Stomach (tissue), 4 donors: ENCODE measurements around the gene NCS1.

Experiments
- CTCF ChIP-seq, 7 experiments: fragments of 450-650 bp in 4 of 7; fragments of 200-600 bp in 3 of 7; sonication (generic) in 3 of 7; IDR thresholded peaks; one replicate each; pipeline ENCODE4 v1.5.1; 2016 to 2019; ENCODE audit warnings: antibody characterized with exemption in 7 of 7, control low read depth in 2 of 7, mild to moderate bottlenecking in 1 of 7
- POLR2AphosphoS5 ChIP-seq, 3 donors: sonication (generic); formaldehyde crosslinking; IDR thresholded peaks; one replicate each; pipeline ENCODE4 v1.6.1; 2016; ENCODE audit warnings: antibody characterized with exemption in 3 of 3

- TF ChIP-seq CTCF (IDR thresholded peaks at IDR 0.05) (no peak), POLR2AphosphoS5 (IDR thresholded peaks at IDR 0.05) (no peak)
Observed at GRCh38 chr9:130225071-130225470, 52.9 kb downstream of the NCS1 start.
